ENCODE results near the gene DNASE2. TPM values are rescaled to one million over a fixed set of nuclear protein-coding genes. Genes with fewer than 3 reads are reported as not detected.
A peak's percentile ranks its signal among the peaks of the same experiment; 100 is the strongest.
"Not testable (repeated sequence)": the region's sequence is repeated elsewhere in the genome, so short reads cannot be mapped to it uniquely, and the experiment has no call there.

The DNASE2 gene
- total RNA-seq, 4 donors from 2014 or later = 24.6 to 34.4 (median 34.4) TPM

DNA sequence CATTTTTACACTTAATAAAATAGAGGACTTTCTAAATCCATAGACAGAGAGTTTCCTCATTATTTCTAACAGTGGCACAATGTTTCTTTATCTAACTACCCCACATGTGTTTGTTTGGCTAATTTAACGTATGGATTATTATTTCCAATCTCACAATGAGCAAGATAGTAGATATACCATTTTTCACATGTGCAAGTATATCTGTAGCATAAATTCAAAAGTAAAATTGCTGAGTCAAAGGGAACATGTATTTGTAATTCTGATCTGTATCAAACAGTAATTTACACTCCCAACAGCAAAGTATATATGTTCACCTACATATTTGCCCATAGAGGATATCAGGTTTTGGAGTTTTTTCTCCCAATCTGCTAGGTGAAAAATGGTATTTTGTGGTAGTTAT, 24.6 kb downstream of the DNASE2 start:
- H3K4me3 ChIP-seq = no peak overlapping the region
- no peaks in the 10 kb centered on the region for H3K36me3 ChIP-seq
- H3K4me1 ChIP-seq = no peaks in the 10 kb centered on the region
- intact Hi-C loops (cut with DNase I; ENCODE audit: low total_unique reads) = no loop called here
- no peaks in the 10 kb centered on the region for H3K27me3 ChIP-seq
- no peak for TF ChIP-seq POLR2A (IDR thresholded peaks at IDR 0.05)
- TF ChIP-seq, protein P1, sequence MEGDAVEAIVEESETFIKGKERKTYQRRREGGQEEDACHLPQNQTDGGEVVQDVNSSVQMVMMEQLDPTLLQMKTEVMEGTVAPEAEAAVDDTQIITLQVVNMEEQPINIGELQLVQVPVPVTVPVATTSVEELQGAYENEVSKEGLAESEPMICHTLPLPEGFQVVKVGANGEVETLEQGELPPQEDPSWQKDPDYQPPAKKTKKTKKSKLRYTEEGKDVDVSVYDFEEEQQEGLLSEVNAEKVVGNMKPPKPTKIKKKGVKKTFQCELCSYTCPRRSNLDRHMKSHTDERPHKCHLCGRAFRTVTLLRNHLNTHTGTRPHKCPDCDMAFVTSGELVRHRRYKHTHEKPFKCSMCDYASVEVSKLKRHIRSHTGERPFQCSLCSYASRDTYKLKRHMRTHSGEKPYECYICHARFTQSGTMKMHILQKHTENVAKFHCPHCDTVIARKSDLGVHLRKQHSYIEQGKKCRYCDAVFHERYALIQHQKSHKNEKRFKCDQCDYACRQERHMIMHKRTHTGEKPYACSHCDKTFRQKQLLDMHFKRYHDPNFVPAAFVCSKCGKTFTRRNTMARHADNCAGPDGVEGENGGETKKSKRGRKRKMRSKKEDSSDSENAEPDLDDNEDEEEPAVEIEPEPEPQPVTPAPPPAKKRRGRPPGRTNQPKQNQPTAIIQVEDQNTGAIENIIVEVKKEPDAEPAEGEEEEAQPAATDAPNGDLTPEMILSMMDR (IDR thresholded peaks at IDR 0.05) = no peak
- no peak for TF ChIP-seq POLR2AphosphoS5 (IDR thresholded peaks at IDR 0.05)
- no peak for TF ChIP-seq EP300 (IDR thresholded peaks at IDR 0.05; ENCODE audit: low read depth)
- no peak overlapping the region for H3K27ac ChIP-seq
- 56 to 62% methylated on average over 1 of the region's 1 CpG for WGBS, 2 donors (ENCODE audit: low coverage in 1 of 2)
- in situ Hi-C loops (cut with MboI; ENCODE audit: low pct_ligation_motif_present in 1 of 4, low pct_unique_long_range_greater_than_20kb in 1 of 4, low sequenced_read_pairs in 3 of 4) = no loop called here
- H3K9me3 ChIP-seq = no peaks in the 10 kb centered on the region
- no peak for DNase-seq

DNA sequence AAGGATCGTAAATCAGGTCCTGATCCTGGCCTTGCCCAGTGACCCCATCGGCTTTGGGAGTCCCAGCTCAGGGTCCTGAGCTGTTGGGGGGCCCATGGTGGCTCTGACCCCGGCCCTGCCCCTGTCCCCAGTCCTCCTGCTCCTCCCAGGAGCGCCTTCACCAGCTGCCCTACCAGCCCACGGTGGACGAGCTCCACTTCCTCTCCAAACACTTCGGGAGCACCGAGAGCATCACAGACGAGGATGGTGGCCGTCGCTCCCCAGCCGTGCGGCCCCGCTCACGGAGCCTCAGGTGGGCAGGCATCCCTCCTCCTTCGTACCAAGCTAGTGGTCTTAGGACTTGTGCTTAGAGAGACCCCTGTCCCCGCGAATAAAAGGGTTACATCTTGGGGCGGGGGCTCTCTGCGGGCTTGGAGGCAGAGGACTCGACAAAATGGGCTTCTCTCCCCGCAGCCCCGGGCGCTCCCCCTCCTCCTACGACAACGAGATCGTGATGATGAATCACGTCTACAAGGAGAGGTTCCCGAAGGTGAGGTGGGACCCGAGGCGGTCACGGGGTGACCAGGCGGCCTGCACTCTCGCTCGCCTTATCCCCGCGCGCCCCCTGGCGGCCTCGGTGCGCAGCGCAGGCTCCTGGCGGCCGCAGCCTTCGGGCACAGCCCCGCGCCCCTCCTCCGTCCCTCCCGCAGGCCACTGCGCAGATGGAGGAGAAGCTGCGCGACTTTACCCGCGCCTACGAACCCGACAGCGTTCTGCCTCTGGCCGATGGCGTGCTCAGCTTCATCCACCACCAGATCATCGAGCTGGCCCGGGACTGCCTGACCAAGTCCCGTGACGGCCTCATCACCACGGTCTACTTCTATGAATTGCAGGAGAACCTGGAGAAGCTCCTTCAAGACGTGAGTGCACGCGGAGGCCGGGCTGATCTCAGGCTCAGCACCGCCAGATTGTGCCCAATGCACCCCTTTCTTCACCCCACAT, 33.8 kb downstream of the DNASE2 start:
- Histone ChIP-seq H3K36me3 (no peaks in the 10 kb centered on the region), H3K4me3 (peak overlapping the region in 1 of 4 donors; percentile 28), H3K4me1 (peaks cover 0 to 10% (median 9%) of the 10 kb centered on the region in 4 donors), H3K27me3 (peaks cover 60% of the 10 kb centered on the region), H3K9me3 (no peaks in the 10 kb centered on the region), H3K27ac (no peak overlapping the region)
- peak; percentile 88 for DNase-seq
- TF ChIP-seq POLR2AphosphoS5 (IDR thresholded peaks at IDR 0.05) (peak in 1 of 3 donors; percentile 30), POLR2A (IDR thresholded peaks at IDR 0.05) (no peak), EP300 (IDR thresholded peaks at IDR 0.05; ENCODE audit: low read depth) (no peak)
- TF ChIP-seq, protein P1 (IDR thresholded peaks at IDR 0.05) = peak; percentile 94 to 100 (median 99)
- in situ Hi-C loops (cut with MboI; ENCODE audit: low pct_ligation_motif_present in 1 of 4, low pct_unique_long_range_greater_than_20kb in 1 of 4, low sequenced_read_pairs in 3 of 4) (loop anchor here (5.0 to 10.0 kb wide), 3 partner anchors 83 to 93 kb away; partner anchors contain the start of gene BEST2 (in 1 of the 4)), intact Hi-C loops (cut with DNase I; ENCODE audit: low total_unique reads) (no loop called here)
- WGBS, 2 donors (ENCODE audit: low coverage in 1 of 2) = 15% methylated on average over 52 of the region's 69 CpGs; no CpG with 5 or more reads in 1 of the 2 donors

DNA sequence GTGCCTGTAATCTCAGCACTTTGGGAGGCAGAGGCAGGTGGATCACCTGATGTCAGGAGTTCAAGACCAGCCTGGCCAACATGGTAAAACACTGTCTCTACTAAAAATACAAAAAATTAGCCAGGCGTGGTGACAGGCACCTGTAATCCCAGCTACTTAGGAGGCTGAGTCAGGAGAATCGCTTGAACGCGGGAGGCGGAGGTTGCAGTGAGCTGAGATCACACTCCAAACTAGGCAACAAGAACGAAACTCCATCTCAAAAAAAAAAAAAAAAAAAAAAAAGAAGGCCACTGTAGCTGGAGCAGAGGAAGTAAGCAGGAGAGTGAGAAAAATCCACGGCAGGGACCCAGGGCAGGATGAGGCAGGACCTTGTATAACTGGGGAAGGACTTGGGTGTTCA, 34.6 kb downstream of the DNASE2 start:
- Histone ChIP-seq H3K4me1 (peaks cover 0 to 12% (median 9%) of the 10 kb centered on the region in 4 donors), H3K27me3 (peaks cover 68% of the 10 kb centered on the region)
- WGBS, 2 donors (ENCODE audit: low coverage in 1 of 2) = 20 to 81% methylated on average over 1 to 7 of the region's 7 CpGs
- H3K4me3 ChIP-seq; intact Hi-C loops (cut with DNase I; ENCODE audit: low total_unique reads); H3K27ac ChIP-seq; H3K9me3 ChIP-seq; H3K36me3 ChIP-seq; DNase-seq: not testable (repeated sequence)
- in situ Hi-C loops (cut with MboI; ENCODE audit: low pct_ligation_motif_present in 1 of 4, low pct_unique_long_range_greater_than_20kb in 1 of 4, low sequenced_read_pairs in 3 of 4) = loop anchor here (5.0 to 10.0 kb wide), 3 partner anchors 82 to 92 kb away; partner anchors contain the start of gene BEST2 (in 1 of the 4)

DNA sequence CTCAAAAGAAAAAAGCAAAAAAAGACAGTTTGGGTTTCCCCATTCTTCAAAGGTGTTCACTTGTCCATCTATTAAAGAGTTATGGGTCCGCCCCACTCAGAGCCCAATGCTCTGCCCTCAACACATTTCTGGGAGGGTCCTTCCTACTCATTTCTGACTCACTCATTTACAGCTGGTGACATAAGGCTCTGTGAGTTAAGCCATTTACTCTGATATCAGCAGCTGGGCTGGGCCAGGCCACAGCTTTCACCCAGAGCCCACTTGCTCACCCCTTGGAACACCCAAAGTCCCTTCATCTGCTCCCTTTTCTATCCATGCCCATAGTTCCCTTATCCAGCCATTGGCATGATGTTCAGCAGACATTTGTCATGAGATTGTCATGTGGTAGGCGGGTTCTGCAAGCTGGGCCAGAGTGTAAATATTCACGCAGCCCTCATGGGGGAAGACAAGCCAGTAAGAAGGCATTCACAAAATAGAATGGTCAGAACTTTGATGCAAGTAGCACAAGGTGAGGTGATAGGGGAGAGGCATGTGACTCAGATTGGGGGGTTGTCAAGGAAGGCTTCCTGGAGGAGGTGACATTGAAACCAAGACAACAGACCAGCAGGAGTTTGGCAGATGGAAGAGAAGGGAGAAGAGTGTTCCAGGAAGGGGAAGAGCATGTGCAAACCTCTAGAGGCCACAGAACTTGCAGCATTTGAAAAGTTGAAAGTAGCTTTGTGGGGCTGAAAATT, 37.1 kb downstream of the DNASE2 start:
- Histone ChIP-seq H3K36me3 (no peaks in the 10 kb centered on the region), H3K27ac (no peak overlapping the region), H3K4me1 (peaks cover 0 to 21% (median 20%) of the 10 kb centered on the region in 4 donors), H3K27me3 (peaks cover 85% of the 10 kb centered on the region), H3K4me3 (no peak overlapping the region), H3K9me3 (no peaks in the 10 kb centered on the region)
- in situ Hi-C loops (cut with MboI; ENCODE audit: low pct_ligation_motif_present in 1 of 4, low pct_unique_long_range_greater_than_20kb in 1 of 4, low sequenced_read_pairs in 3 of 4) = loop anchor here in 3 of 4 donors (10.0 kb wide), 2 partner anchors 79 to 89 kb away; partner anchors contain the start of gene BEST2 (in 1 of the 3)
- TF ChIP-seq EP300 (IDR thresholded peaks at IDR 0.05; ENCODE audit: low read depth) = no peak
- DNase-seq = no peak
- WGBS, 2 donors (ENCODE audit: low coverage in 1 of 2) = 67 to 76% methylated on average over 1 to 3 of the region's 3 CpGs
- intact Hi-C loops (cut with DNase I; ENCODE audit: low total_unique reads) = loop anchor here (5.0 kb wide), 1 partner anchor 77 kb away; no protein-coding TSS in a partner anchor

Measured in transverse colon (tissue), 4 donors.